Neural cell (in vitro differentiated cells): ENCODE measurements around the gene CDC34. TPM values are rescaled to one million over a fixed set of nuclear protein-coding genes. Genes with fewer than 3 reads are reported as not detected.

Experiments
- H2AFZ ChIP-seq: fragments of 200-600, 300-800 bp; sonication (generic), shearing (Covaris generic); 2 replicates; pipeline ENCODE4 v1.6.0; 2014; ENCODE audit warnings: low read depth, mild to moderate bottlenecking, antibody characterized with exemption, low read length, moderate library complexity
- H3F3A ChIP-seq: fragments of 200-600 bp; shearing (Covaris generic); 2 replicates; pipeline ENCODE4 v1.6.1; 2016; ENCODE audit warnings: mild to moderate bottlenecking, moderate library complexity, mixed read lengths, antibody characterized with exemption, low read length; ENCODE audit not compliant: insufficient read depth, poor library complexity, severe bottlenecking
- H3K27ac ChIP-seq: fragments of 200-600, 300-800 bp; sonication (generic), shearing (Covaris generic); 2 replicates; pipeline ENCODE4 v1.5.1; 2014; ENCODE audit warnings: mild to moderate bottlenecking, low read length, moderate library complexity
- H3K27me3 ChIP-seq: fragments of 300-800, 200-600 bp; sonication (generic), shearing (Covaris generic); 2 replicates; pipeline ENCODE4 v1.6.0; 2014; ENCODE audit warnings: mild to moderate bottlenecking, low read depth, low read length, moderate library complexity; ENCODE audit not compliant: insufficient read depth
- H3K36me3 ChIP-seq: fragments of 300-800, 200-600 bp; sonication (generic), shearing (Covaris generic); 2 replicates; pipeline ENCODE4 v1.5.1; 2014; ENCODE audit warnings: mild to moderate bottlenecking, antibody characterized with exemption, low read length, moderate library complexity; ENCODE audit not compliant: insufficient read depth
- H3K4me2 ChIP-seq: fragments of 300-800, 200-600 bp; sonication (generic), shearing (Covaris generic); 2 replicates; pipeline ENCODE4 v1.6.0; 2014; ENCODE audit warnings: mild to moderate bottlenecking, low read length
- H3K4me3 ChIP-seq: fragments of 300-800, 200-600 bp; sonication (generic), shearing (Covaris generic); 2 replicates; pipeline ENCODE4 v1.5.1; 2014; ENCODE audit warnings: mild to moderate bottlenecking, low read length, moderate library complexity
- H3K79me2 ChIP-seq: fragments of 200-600 bp; shearing (Covaris generic); replicated peaks from 2 replicates; pipeline ENCODE4 v1.6.0; 2014; ENCODE audit warnings: mild to moderate bottlenecking, low read length, moderate library complexity; ENCODE audit not compliant: insufficient read depth
- H3K9ac ChIP-seq: fragments of 300-800, 200-600 bp; sonication (generic), shearing (Covaris generic); 2 replicates; pipeline ENCODE4 v1.6.1; 2016; ENCODE audit warnings: mild to moderate bottlenecking, low read length, mixed read lengths
- H3K9me2 ChIP-seq: fragments of 200-600 bp; shearing (Covaris generic); 2 replicates; pipeline ENCODE4 v1.6.1; 2016; ENCODE audit warnings: mild to moderate bottlenecking, low read length, mixed read lengths; ENCODE audit not compliant: insufficient read depth
- H3K9me3 ChIP-seq: fragments of 200-600, 300-800 bp; sonication (generic), shearing (Covaris generic); 2 replicates; pipeline ENCODE4 v1.6.1; 2016; ENCODE audit warnings: mild to moderate bottlenecking, mixed run types, low read length, moderate library complexity, mixed read lengths
- H4K20me1 ChIP-seq: fragments of 200-600 bp; shearing (Covaris generic); 2 replicates; pipeline ENCODE4 v1.6.1; 2016; ENCODE audit warnings: mild to moderate bottlenecking, mixed run types; ENCODE audit not compliant: insufficient read depth
- EP300 ChIP-seq: fragments of 450-650 bp; conservative IDR thresholded peaks from 2 replicates; pipeline ENCODE4 v1.6.1; 2014; ENCODE audit warnings: antibody characterized with exemption, mild to moderate bottlenecking, moderate library complexity; ENCODE audit not compliant: poor library complexity, severe bottlenecking
- EZH2 ChIP-seq: fragments of 200-600, 300-800 bp; shearing (Covaris generic), sonication (generic); IDR thresholded peaks from 2 replicates; pipeline ENCODE4 v1.6.1; 2014; ENCODE audit warnings: antibody characterized with exemption, low read length, borderline replicate concordance, mild to moderate bottlenecking; ENCODE audit not compliant: insufficient read depth, poor library complexity, severe bottlenecking
- MXI1 ChIP-seq: fragments of 450-650 bp; conservative IDR thresholded peaks from 2 replicates; pipeline ENCODE4 v1.6.1; 2014; ENCODE audit warnings: antibody characterized with exemption, mild to moderate bottlenecking; ENCODE audit not compliant: poor library complexity, severe bottlenecking
- POLR2AphosphoS5 ChIP-seq: IDR thresholded peaks from 2 replicates; pipeline ENCODE4 v1.6.1; 2012
- RAD21 ChIP-seq: fragments of 450-650 bp; conservative IDR thresholded peaks from 2 replicates; pipeline ENCODE4 v1.6.1; 2014; ENCODE audit warnings: antibody characterized with exemption, mild to moderate bottlenecking, moderate library complexity
- SMC3 ChIP-seq: fragments of 450-650 bp; conservative IDR thresholded peaks from 2 replicates; pipeline ENCODE4 v1.6.1; 2014; ENCODE audit warnings: antibody characterized with exemption, mild to moderate bottlenecking, moderate library complexity; ENCODE audit not compliant: poor library complexity
- TAF1 ChIP-seq: IDR thresholded peaks from 2 replicates; pipeline ENCODE4 v1.6.1; 2012; ENCODE audit warnings: low read depth
- polyA plus RNA-seq: library from polyadenylated mRNA; depleted of rRNA; stranded (reverse); fragments of >200 nt; gene quantifications from 2 replicates; pipeline ENCODE4 v1.2.3, GENCODE V29; 2014
- TF ChIP-seq, protein P1 (sequence below): fragments of 450-650 bp; IDR thresholded peaks from 2 replicates; pipeline ENCODE4 v1.5.1; 2014; ENCODE audit warnings: antibody characterized with exemption, mild to moderate bottlenecking, moderate library complexity; ENCODE audit not compliant: poor library complexity, severe bottlenecking
- TF ChIP-seq, protein P2 (sequence below): IDR thresholded peaks from 2 replicates; pipeline ENCODE4 v1.6.1; 2012; ENCODE audit warnings: borderline replicate concordance

The CDC34 gene
- polyA plus RNA-seq, 1 donor from 2014 or later, result 155 TPM

DNA sequence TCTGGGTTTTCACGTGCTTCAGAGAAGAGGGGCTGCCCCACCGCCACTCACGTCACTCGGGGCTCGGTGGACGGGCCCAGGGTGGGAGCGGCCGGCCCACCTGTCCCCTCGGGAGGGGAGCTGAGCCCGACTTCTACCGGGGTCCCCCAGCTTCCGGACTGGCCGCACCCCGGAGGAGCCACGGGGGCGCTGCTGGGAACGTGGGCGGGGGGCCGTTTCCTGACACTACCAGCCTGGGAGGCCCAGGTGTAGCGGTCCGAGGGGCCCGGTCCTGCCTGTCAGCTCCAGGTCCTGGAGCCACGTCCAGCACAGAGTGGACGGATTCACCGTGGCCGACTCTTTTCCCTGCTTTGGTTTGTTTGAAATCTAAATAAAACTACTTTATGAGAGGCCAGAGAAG, 10.1 kb downstream of the CDC34 start:
- TF ChIP-seq RAD21 (no peak), TAF1 (no peak), POLR2AphosphoS5 (no peak), EP300 (no peak), EZH2 (no peak), SMC3 (no peak)

DNA sequence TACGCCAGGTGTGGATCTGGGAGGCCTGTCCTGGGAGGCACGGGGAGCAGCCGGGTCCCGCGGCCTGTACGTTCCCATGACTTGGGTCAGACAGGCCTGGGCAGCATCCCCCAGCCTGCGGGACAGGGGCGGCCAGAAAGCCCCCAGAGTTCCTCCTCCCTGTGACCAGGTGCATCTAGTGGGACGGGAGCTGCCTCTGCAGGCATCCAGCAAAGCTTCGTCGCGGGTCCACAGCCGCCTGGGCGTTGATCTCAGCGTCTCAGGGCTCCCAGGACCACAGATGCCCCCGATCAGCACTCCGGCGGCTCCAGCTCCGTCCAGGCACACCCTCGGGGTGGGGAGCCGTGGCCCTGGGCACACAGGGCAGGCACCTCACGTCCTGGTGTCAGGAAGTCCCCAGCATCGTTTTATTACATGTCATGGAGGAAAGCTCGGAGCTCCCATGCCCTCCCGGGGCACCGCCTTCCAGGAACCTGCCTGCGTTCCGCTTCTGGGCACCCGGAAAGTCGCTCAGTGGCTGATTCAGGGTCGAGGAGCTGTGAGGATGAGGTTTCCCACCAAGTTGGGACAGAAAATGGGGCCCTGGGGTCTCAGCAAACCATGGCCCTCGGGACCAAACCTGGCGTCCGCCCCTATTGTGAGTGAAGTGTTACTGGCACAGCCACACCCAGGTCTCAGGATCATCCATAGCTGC, 10.8 kb downstream of the CDC34 start:
- H3K9me3 ChIP-seq, result no peaks in the 10 kb centered on the region
- TF ChIP-seq, protein P1, sequence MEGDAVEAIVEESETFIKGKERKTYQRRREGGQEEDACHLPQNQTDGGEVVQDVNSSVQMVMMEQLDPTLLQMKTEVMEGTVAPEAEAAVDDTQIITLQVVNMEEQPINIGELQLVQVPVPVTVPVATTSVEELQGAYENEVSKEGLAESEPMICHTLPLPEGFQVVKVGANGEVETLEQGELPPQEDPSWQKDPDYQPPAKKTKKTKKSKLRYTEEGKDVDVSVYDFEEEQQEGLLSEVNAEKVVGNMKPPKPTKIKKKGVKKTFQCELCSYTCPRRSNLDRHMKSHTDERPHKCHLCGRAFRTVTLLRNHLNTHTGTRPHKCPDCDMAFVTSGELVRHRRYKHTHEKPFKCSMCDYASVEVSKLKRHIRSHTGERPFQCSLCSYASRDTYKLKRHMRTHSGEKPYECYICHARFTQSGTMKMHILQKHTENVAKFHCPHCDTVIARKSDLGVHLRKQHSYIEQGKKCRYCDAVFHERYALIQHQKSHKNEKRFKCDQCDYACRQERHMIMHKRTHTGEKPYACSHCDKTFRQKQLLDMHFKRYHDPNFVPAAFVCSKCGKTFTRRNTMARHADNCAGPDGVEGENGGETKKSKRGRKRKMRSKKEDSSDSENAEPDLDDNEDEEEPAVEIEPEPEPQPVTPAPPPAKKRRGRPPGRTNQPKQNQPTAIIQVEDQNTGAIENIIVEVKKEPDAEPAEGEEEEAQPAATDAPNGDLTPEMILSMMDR, result no peak
- TF ChIP-seq EZH2 (no peak), SMC3 (no peak), EP300 (no peak), RAD21 (no peak), TAF1 (no peak), POLR2AphosphoS5 (no peak), MXI1 (no peak)
- TF ChIP-seq, protein P2, sequence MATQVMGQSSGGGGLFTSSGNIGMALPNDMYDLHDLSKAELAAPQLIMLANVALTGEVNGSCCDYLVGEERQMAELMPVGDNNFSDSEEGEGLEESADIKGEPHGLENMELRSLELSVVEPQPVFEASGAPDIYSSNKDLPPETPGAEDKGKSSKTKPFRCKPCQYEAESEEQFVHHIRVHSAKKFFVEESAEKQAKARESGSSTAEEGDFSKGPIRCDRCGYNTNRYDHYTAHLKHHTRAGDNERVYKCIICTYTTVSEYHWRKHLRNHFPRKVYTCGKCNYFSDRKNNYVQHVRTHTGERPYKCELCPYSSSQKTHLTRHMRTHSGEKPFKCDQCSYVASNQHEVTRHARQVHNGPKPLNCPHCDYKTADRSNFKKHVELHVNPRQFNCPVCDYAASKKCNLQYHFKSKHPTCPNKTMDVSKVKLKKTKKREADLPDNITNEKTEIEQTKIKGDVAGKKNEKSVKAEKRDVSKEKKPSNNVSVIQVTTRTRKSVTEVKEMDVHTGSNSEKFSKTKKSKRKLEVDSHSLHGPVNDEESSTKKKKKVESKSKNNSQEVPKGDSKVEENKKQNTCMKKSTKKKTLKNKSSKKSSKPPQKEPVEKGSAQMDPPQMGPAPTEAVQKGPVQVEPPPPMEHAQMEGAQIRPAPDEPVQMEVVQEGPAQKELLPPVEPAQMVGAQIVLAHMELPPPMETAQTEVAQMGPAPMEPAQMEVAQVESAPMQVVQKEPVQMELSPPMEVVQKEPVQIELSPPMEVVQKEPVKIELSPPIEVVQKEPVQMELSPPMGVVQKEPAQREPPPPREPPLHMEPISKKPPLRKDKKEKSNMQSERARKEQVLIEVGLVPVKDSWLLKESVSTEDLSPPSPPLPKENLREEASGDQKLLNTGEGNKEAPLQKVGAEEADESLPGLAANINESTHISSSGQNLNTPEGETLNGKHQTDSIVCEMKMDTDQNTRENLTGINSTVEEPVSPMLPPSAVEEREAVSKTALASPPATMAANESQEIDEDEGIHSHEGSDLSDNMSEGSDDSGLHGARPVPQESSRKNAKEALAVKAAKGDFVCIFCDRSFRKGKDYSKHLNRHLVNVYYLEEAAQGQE, result no peak
- H3K4me2 ChIP-seq, result no peak overlapping the region
- no peaks in the 10 kb centered on the region for H3K79me2 ChIP-seq
- H4K20me1 ChIP-seq, result no peaks in the 10 kb centered on the region
- H3K9ac ChIP-seq, result no peak overlapping the region
- H3F3A ChIP-seq, result no peaks in the 10 kb centered on the region
- no peaks in the 10 kb centered on the region for H3K27me3 ChIP-seq
- H3K27ac ChIP-seq, result no peak overlapping the region
- no peak overlapping the region for H3K4me3 ChIP-seq
- no peak overlapping the region for H2AFZ ChIP-seq
- H3K9me2 ChIP-seq, result no peaks in the 10 kb centered on the region
- no peaks in the 10 kb centered on the region for H3K36me3 ChIP-seq

More for the DNA sequence above, 10.1 kb downstream of the CDC34 start:
- H3K27ac ChIP-seq, result no peak overlapping the region
- no peaks in the 10 kb centered on the region for H3K9me3 ChIP-seq
- no peaks in the 10 kb centered on the region for H3K27me3 ChIP-seq
- no peak overlapping the region for H2AFZ ChIP-seq
- no peaks in the 10 kb centered on the region for H3K79me2 ChIP-seq
- no peak overlapping the region for H3K4me2 ChIP-seq
- H3K4me3 ChIP-seq, result no peak overlapping the region
- no peaks in the 10 kb centered on the region for H3K9me2 ChIP-seq
- H3K9ac ChIP-seq, result no peak overlapping the region
- no peaks in the 10 kb centered on the region for H3K36me3 ChIP-seq
- no peaks in the 10 kb centered on the region for H3F3A ChIP-seq
- H4K20me1 ChIP-seq, result no peaks in the 10 kb centered on the region
